Measurements from ENCODE around the gene LMAN1L.
A peak's percentile ranks its signal among the peaks of the same experiment; 100 is the strongest.

The LMAN1L gene

GRCh38 chr15:74800559-74801094 is 12.0 kb upstream of the LMAN1L start:
- H3K4me3 ChIP-seq (ENCODE audit: low read depth, low read length): no peak overlapping the region
- no peak for DNase-seq
- no peaks in the 10 kb centered on the region for H3K9me3 ChIP-seq (ENCODE audit: severe bottlenecking)
- H3K27me3 ChIP-seq (ENCODE audit: insufficient read depth, low read depth, severe bottlenecking): no peaks in the 10 kb centered on the region
- no peak for TF ChIP-seq CTCF (IDR thresholded peaks at IDR 0.05; ENCODE audit: low read depth, low read length)
- H3K27ac ChIP-seq: peak overlapping the region; percentile 48
- H3K36me3 ChIP-seq: peaks cover 60% of the 10 kb centered on the region

- no peak for TF ChIP-seq CTCF (IDR thresholded peaks at IDR 0.05; ENCODE audit: low read depth, low read length)
- peaks cover 60% of the 10 kb centered on the region for H3K36me3 ChIP-seq
- H3K4me3 ChIP-seq (ENCODE audit: low read depth, low read length): no peak overlapping the region
- DNase-seq: no peak
- no peak overlapping the region for H3K27ac ChIP-seq
- no peaks in the 10 kb centered on the region for H3K9me3 ChIP-seq (ENCODE audit: severe bottlenecking)
- no peaks in the 10 kb centered on the region for H3K27me3 ChIP-seq (ENCODE audit: insufficient read depth, low read depth, severe bottlenecking)
Observed at GRCh38 chr15:74801311-74801997, 11.2 kb upstream of the LMAN1L start.

DNA sequence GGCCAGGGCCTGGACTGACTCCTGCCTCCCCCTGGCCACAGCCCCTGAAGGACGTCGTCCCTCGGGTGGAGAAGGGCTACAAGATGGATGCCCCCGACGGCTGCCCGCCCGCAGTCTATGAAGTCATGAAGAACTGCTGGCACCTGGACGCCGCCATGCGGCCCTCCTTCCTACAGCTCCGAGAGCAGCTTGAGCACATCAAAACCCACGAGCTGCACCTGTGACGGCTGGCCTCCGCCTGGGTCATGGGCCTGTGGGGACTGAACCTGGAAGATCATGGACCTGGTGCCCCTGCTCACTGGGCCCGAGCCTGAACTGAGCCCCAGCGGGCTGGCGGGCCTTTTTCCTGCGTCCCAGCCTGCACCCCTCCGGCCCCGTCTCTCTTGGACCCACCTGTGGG is 10.3 kb upstream of the LMAN1L start:
- no peak for TF ChIP-seq CTCF (IDR thresholded peaks at IDR 0.05; ENCODE audit: low read depth, low read length)
- no peak for DNase-seq
- Histone ChIP-seq H3K27ac (no peak overlapping the region), H3K27me3 (ENCODE audit: insufficient read depth, low read depth, severe bottlenecking) (no peaks in the 10 kb centered on the region), H3K4me3 (ENCODE audit: low read depth, low read length) (no peak overlapping the region), H3K36me3 (peaks cover 60% of the 10 kb centered on the region), H3K9me3 (ENCODE audit: severe bottlenecking) (no peaks in the 10 kb centered on the region)

DNA sequence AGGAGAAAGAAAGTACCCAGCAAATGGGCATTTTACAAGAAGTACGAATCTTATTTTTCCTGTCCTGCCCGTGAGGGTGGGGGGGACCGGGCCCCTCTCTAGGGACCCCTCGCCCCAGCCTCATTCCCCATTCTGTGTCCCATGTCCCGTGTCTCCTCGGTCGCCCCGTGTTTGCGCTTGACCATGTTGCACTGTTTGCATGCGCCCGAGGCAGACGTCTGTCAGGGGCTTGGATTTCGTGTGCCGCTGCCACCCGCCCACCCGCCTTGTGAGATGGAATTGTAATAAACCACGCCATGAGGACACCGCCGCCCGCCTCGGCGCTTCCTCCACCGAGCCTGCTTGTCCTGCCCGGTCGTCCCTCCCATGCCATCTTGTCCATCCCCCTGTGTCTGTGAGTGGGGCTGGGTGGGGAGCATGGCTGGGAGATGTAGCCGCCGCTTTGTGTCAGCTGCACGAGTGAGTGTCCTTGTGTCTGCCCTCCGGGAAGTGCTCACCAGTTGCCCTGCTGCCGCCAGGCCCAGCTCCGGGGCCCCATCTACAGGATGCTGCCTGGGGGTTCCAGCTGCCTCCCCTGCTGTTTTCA is 9.7 kb upstream of the LMAN1L start:
- Histone ChIP-seq H3K27ac (no peak overlapping the region), H3K36me3 (peaks cover 60% of the 10 kb centered on the region)
- no peak for TF ChIP-seq CTCF (IDR thresholded peaks at IDR 0.05; ENCODE audit: low read depth, low read length)

DNA sequence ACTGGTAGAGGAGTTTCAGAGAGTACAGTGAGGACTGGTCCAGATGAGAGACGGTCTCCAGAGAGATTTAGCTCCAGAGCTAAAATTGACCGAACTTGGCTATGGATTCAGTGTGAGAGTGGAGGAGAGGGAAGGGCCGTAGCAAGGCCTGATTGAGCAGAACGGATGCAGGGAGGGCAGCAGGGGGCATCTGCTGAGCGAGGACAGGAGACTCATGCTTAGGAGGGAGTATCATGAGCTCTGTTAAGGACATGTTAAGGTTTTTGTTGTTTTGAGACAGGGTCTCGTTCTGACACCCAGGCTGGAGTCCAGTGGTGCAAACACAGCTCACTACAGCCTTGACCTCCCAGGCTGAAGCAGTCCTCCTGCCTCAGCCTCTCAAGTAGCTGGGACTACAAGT is 7.7 kb upstream of the LMAN1L start:
- TF ChIP-seq CTCF (IDR thresholded peaks at IDR 0.05; ENCODE audit: low read depth, low read length): no peak
- Histone ChIP-seq H3K27ac (no peak overlapping the region), H3K36me3 (peaks cover 45% of the 10 kb centered on the region), H3K27me3 (ENCODE audit: insufficient read depth, low read depth, severe bottlenecking) (no peaks in the 10 kb centered on the region), H3K4me3 (ENCODE audit: low read depth, low read length) (no peak overlapping the region), H3K9me3 (ENCODE audit: severe bottlenecking) (no peaks in the 10 kb centered on the region)
- DNase-seq: no peak

More for the DNA sequence above, 9.7 kb upstream of the LMAN1L start:
- H3K9me3 ChIP-seq (ENCODE audit: severe bottlenecking): no peaks in the 10 kb centered on the region
- no peak overlapping the region for H3K4me3 ChIP-seq (ENCODE audit: low read depth, low read length)
- H3K27me3 ChIP-seq (ENCODE audit: insufficient read depth, low read depth, severe bottlenecking): no peaks in the 10 kb centered on the region
- no peak for DNase-seq
